ENCODE data around the gene CHD2. TPM values are rescaled to one million over a fixed set of nuclear protein-coding genes. Genes with fewer than 3 reads are reported as not detected.

CHD2 gene
- total and polyA plus RNA-seq, 2 donors (not counting 3 experiments of a cell fraction or from before 2014, with no cell fraction given), result 53.8 to 97.9 TPM

GRCh38 chr15:93066224-93066681 is 166.1 kb downstream of the CHD2 start:
- H3K4me3 ChIP-seq (replicated peaks in 1 of 3; ENCODE audit: insufficient read depth in 1 of 3, low read depth in 1 of 3, low read length in 3 of 3), result no peak overlapping the region
- no peaks in the 10 kb centered on the region for H3K79me2 ChIP-seq (ENCODE audit: control insufficient read depth, insufficient read depth, low read length)
- H3K9me1 ChIP-seq (replicated peaks; ENCODE audit: control insufficient read depth, extremely low read depth, insufficient read depth, low read length), result no peaks in the 10 kb centered on the region
- ChIA-PET POLR2A (no interaction called here), CTCF (interaction anchor here (1.5 kb wide), 1 partner anchor 21 kb away, joined by 3 read pairs; no protein-coding TSS in a partner anchor)
- no TSS peak for BruUV-seq (replicated peaks)
- DNase-seq (ENCODE audit: low read depth, low spot score) (no peak), FAIRE-seq (no peak)
- H2AFZ ChIP-seq (ENCODE audit: low read depth, low read length), result no peak overlapping the region
- H3K9ac ChIP-seq (replicated peaks; ENCODE audit: extremely low read depth, insufficient read depth, low read length), result no peak overlapping the region
- dilution Hi-C loops (cut with MboI; ENCODE audit: extremely low pct_ligation_motif_present, low sequenced_read_pairs), result no loop called here
- H3K4me2 ChIP-seq (ENCODE audit: insufficient read depth, low read length), result no peak overlapping the region
- peaks cover 2 to 8% of the 10 kb centered on the region in 2 experiments for H3K27me3 ChIP-seq (ENCODE audit: control insufficient read depth in 2 of 2, insufficient read depth in 2 of 2, low read length in 2 of 2)
- H3K4me1 ChIP-seq (ENCODE audit: control insufficient read depth, extremely low read depth, insufficient read depth, low read length), result no peaks in the 10 kb centered on the region
- H3K36me3 ChIP-seq (ENCODE audit: control insufficient read depth in 2 of 2, extremely low read depth in 1 of 2, insufficient read depth in 2 of 2, low read length in 2 of 2), result no peaks in the 10 kb centered on the region
- H3K27ac ChIP-seq (ENCODE audit: insufficient read depth, low read depth, low read length), result no peak overlapping the region
- H3K9me3 ChIP-seq (replicated peaks; ENCODE audit: control insufficient read depth, insufficient read depth, low read length), result no peaks in the 10 kb centered on the region
- no peaks in the 10 kb centered on the region for H4K20me1 ChIP-seq (replicated peaks; ENCODE audit: control insufficient read depth, extremely low read depth, insufficient read depth, low read length)
- intact Hi-C loops (cut with micrococcal nuclease), result no loop called here
- TF ChIP-seq MYC (IDR thresholded peaks at IDR 0.05; ENCODE audit: low read depth, low read length), result no peak
- TF ChIP-seq EZH2 (IDR thresholded peaks at IDR 0.05; ENCODE audit: borderline replicate concordance, low read depth, low read length, severe bottlenecking), result no peak
- TF ChIP-seq CTCF (IDR thresholded peaks at IDR 0.05; ENCODE audit: extremely low read depth in 1 of 2, insufficient read depth in 1 of 2, low read depth in 1 of 2, low read length in 2 of 2), result no peak
- TF ChIP-seq GATA2 (IDR thresholded peaks at IDR 0.05; ENCODE audit: insufficient read depth, insufficient read length, low read depth, low read length), result no peak
- no peak for TF ChIP-seq MAX (IDR thresholded peaks at IDR 0.05; ENCODE audit: insufficient read depth, insufficient read length)
- TF ChIP-seq POLR2AphosphoS5 (IDR thresholded peaks at IDR 0.05; ENCODE audit: insufficient read depth, low read depth, low read length), result no peak
- TF ChIP-seq POLR2A (IDR thresholded peaks at IDR 0.05; ENCODE audit: low read depth, low read length), result no peak
- no peak for TF ChIP-seq JUN (IDR thresholded peaks at IDR 0.05; ENCODE audit: borderline replicate concordance, insufficient read depth, insufficient read length, low read depth)
- TF ChIP-seq FOS (IDR thresholded peaks at IDR 0.05; ENCODE audit: borderline replicate concordance, insufficient read depth, low read length), result no peak
